Mesendoderm (in vitro differentiated cells): Measurements from ENCODE around the gene INPP5F. TPM values are rescaled to one million over a fixed set of nuclear protein-coding genes. Genes with fewer than 3 reads are reported as not detected.

ENCODE experiments used
- DNase-seq: peaks from one replicate; pipeline ENCODE4 v3.0.0; 2013
- H2AK5ac ChIP-seq: 2 replicates; pipeline ENCODE4 v1.6.1; 2013; ENCODE audit warnings: low read length, inconsistent platforms
- H2BK120ac ChIP-seq: 2 replicates; pipeline ENCODE4 v1.6.1; 2013; ENCODE audit warnings: low read depth, mild to moderate bottlenecking, low read length, moderate library complexity, mixed read lengths
- H2BK15ac ChIP-seq: replicated peaks from 2 replicates; pipeline ENCODE4 v1.6.1; 2013; ENCODE audit warnings: low read depth, mild to moderate bottlenecking, moderate library complexity
- H2BK5ac ChIP-seq: 2 replicates; pipeline ENCODE4 v1.6.1; 2013; ENCODE audit warnings: low read length, inconsistent platforms
- H3K18ac ChIP-seq: 2 replicates; pipeline ENCODE4 v1.6.1; 2013; ENCODE audit warnings: mild to moderate bottlenecking, low read length, mixed read lengths
- H3K23ac ChIP-seq: one replicate; pipeline ENCODE4 v1.6.1; 2013; ENCODE audit warnings: low read length
- H3K27ac ChIP-seq: 2 replicates; pipeline ENCODE4 v1.5.1; 2013; ENCODE audit warnings: low read depth, mild to moderate bottlenecking, inconsistent platforms, low read length, moderate library complexity
- H3K27me3 ChIP-seq: 2 replicates; pipeline ENCODE4 v1.6.1; 2013; ENCODE audit warnings: low read length, control low read depth, mild to moderate bottlenecking, inconsistent platforms; ENCODE audit not compliant: insufficient read depth, poor library complexity
- H3K36me3 ChIP-seq: 2 replicates; pipeline ENCODE4 v1.6.1; 2013; ENCODE audit warnings: low read length, inconsistent platforms; ENCODE audit not compliant: control insufficient read depth, insufficient read depth
- H3K4ac ChIP-seq: one replicate; pipeline ENCODE4 v1.6.1; 2013; ENCODE audit warnings: low read depth, mild to moderate bottlenecking, low read length, moderate library complexity
- H3K4me1 ChIP-seq: 2 replicates; pipeline ENCODE4 v1.6.1; 2013; ENCODE audit warnings: low read depth, low read length, inconsistent platforms; ENCODE audit not compliant: control insufficient read depth
- H3K4me2 ChIP-seq: 2 replicates; pipeline ENCODE4 v1.6.1; 2013; ENCODE audit warnings: low read length
- H3K4me3 ChIP-seq: 2 replicates; pipeline ENCODE4 v1.5.1; 2013; ENCODE audit warnings: mild to moderate bottlenecking, low read length
- H3K56ac ChIP-seq: one replicate; pipeline ENCODE4 v1.6.1; 2013; ENCODE audit warnings: low read length
- H3K79me1 ChIP-seq: 2 replicates; pipeline ENCODE4 v1.6.1; 2013; ENCODE audit warnings: low read length, inconsistent platforms
- H3K79me2 ChIP-seq: 2 replicates; pipeline ENCODE4 v1.6.1; 2013; ENCODE audit warnings: mild to moderate bottlenecking, low read length; ENCODE audit not compliant: control insufficient read depth, insufficient read depth
- H3K9ac ChIP-seq: 2 replicates; pipeline ENCODE4 v1.6.1; 2013; ENCODE audit warnings: low read length, inconsistent platforms
- H4K5ac ChIP-seq: one replicate; pipeline ENCODE4 v1.6.1; 2013; ENCODE audit warnings: low read length
- H4K8ac ChIP-seq: one replicate; pipeline ENCODE4 v1.6.1; 2013; ENCODE audit warnings: low read depth, mild to moderate bottlenecking, control low read depth, low read length, moderate library complexity
- WGBS: extraction: QIAGEN DNeasy Blood & Tissue Kit; methylation state at CpG from one replicate; pipeline ENCODE4 v1.1.7; 2013; ENCODE audit warnings: low lambda C conversion rate, missing lambda C conversion rate; ENCODE audit not compliant: insufficient coverage; ENCODE audit errors: extremely low coverage; 5-methylcytosine and 5-hydroxymethylcytosine counted together
- small RNA-seq: library from polyadenylated mRNA; stranded (forward); fragments of <200 nt; extraction: miRNeasy Mini kit (QIAGEN cat#:217004); gene quantifications from one replicate; pipeline ENCODE3, GENCODE V24; 2013; ENCODE audit not compliant: insufficient read depth

Gene INPP5F

DNA sequence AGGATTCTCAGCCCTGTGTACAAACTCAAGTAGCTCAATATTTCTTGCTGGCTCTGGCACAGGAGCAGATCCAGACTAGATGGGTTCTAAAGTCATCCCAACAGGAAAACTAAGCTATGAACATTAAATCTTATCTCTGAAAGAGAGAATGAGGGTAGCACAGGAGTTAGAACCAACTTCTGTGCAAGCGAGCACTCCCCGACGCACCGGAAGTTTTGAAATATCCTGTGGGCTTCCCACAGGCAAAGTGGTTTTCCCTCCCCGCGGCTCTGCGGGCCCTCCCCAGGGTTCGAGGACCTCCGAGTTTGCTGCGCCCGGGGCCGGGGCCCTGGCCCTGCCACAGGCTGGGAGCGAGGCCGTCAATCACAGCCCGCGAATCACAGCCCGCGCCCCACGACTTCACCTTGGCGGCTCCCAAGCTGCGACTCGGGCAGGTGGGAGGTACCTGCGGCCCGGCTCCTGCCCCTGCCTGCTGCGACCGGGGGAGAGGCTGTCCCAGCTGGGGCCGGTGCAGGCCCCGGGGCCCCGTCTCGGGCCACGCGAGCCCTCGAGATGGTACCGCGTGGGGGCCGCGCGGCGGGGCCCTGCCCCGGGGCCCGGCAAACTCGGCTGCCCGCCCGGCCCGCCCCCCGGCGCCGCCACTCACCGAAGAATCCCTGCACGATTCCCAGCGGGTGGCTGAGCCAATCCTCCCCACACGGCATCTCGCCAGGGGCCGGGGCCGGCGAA lies 146.2 kb downstream of the INPP5F start:
- Histone ChIP-seq H3K56ac (peak overlapping the region; percentile 95), H3K36me3 (no peaks in the 10 kb centered on the region), H2BK120ac (peak overlapping the region; percentile 67), H3K18ac (peak overlapping the region; percentile 99), H2AK5ac (no peak overlapping the region), H3K23ac (no peak overlapping the region), H3K4ac (peak overlapping the region; percentile 76), H4K5ac (no peak overlapping the region), H3K4me2 (peak overlapping the region; percentile 82), H3K4me3 (peak overlapping the region; percentile 97), H3K79me2 (peaks cover 49% of the 10 kb centered on the region), H4K8ac (no peak overlapping the region), H2BK15ac (no peak overlapping the region), H3K27me3 (no peaks in the 10 kb centered on the region), H3K79me1 (peaks cover 3% of the 10 kb centered on the region), H3K27ac (peak overlapping the region; percentile 90), H2BK5ac (peak overlapping the region; percentile 41), H3K4me1 (peaks cover 2% of the 10 kb centered on the region), H3K9ac (peak overlapping the region; percentile 88)
- WGBS, result no CpG with 5 or more reads among the region's 56 CpGs
- peak; percentile 70 for DNase-seq

DNA sequence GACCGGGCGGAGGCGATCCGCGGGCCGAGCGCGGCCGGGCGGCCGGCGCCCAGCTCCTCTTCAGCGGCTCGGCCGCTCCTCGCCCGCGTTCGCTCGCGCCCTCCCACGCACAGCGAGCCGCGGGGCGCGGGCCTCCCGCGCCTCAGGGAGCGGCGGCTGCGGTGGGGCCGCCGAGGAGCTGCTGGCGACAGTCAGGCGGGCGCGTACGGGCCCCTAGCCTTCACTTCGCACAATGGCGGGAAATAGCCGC lies 146.7 kb downstream of the INPP5F start, which contains the start of gene MCMBP:
MCMBP (minus strand) TSS at position 234 of the 250 bp plus-strand sequence. CDS start 259 bp downstream, outside the sequence.
- no peak for DNase-seq
- H4K5ac ChIP-seq, result peak within 1 kb of the TSS; percentile 33
- H2AK5ac ChIP-seq, result no peak within 1 kb of the TSS
- H3K4me2 ChIP-seq, result peak within 1 kb of the TSS; percentile 82
- H3K79me2 ChIP-seq, result peaks cover 44% of the 10 kb centered on the region
- H3K4me3 ChIP-seq, result peak within 1 kb of the TSS; percentile 97
- H3K56ac ChIP-seq, result peak within 1 kb of the TSS; percentile 95
- peaks cover 2% of the 10 kb centered on the region for H3K4me1 ChIP-seq
- H2BK120ac ChIP-seq, result peak within 1 kb of the TSS; percentile 67
- H3K4ac ChIP-seq, result peak within 1 kb of the TSS; percentile 76
- H3K27ac ChIP-seq, result peak within 1 kb of the TSS; percentile 90
- peaks cover 2% of the 10 kb centered on the region for H3K79me1 ChIP-seq
- WGBS, result no CpG with 5 or more reads among the region's 42 CpGs
- H3K36me3 ChIP-seq, result no peaks in the 10 kb centered on the region
- H3K27me3 ChIP-seq, result no peaks in the 10 kb centered on the region
- H3K9ac ChIP-seq, result peak within 1 kb of the TSS; percentile 95
- peak within 1 kb of the TSS; percentile 99 for H3K18ac ChIP-seq
- peak within 1 kb of the TSS; percentile 73 for H2BK5ac ChIP-seq
- no peak within 1 kb of the TSS for H3K23ac ChIP-seq
- peak within 1 kb of the TSS; percentile 16 for H4K8ac ChIP-seq
- no peak within 1 kb of the TSS for H2BK15ac ChIP-seq

- Histone ChIP-seq H3K9ac (peak overlapping the region; percentile 95), H3K27ac (peak overlapping the region; percentile 90), H3K27me3 (no peaks in the 10 kb centered on the region), H2BK120ac (no peak overlapping the region), H2AK5ac (no peak overlapping the region), H3K23ac (no peak overlapping the region), H2BK5ac (peak overlapping the region; percentile 73), H2BK15ac (no peak overlapping the region), H4K5ac (peak overlapping the region; percentile 33), H3K18ac (peak overlapping the region; percentile 54), H3K36me3 (no peaks in the 10 kb centered on the region), H3K4me2 (peak overlapping the region; percentile 75), H3K56ac (peak overlapping the region; percentile 95), H3K4me3 (peak overlapping the region; percentile 97), H3K79me2 (peaks cover 39% of the 10 kb centered on the region), H4K8ac (peak overlapping the region; percentile 16), H3K4me1 (peaks cover 2% of the 10 kb centered on the region), H3K4ac (peak overlapping the region; percentile 49), H3K79me1 (peaks cover 2% of the 10 kb centered on the region)
- WGBS, result no CpG with 5 or more reads among the region's 75 CpGs
- DNase-seq, result peak; percentile 90
Measured at GRCh38 chr10:119872860-119873681, 147.2 kb downstream of the INPP5F start.

- no peak overlapping the region for H3K18ac ChIP-seq
- no peak overlapping the region for H3K4me3 ChIP-seq
- H2BK120ac ChIP-seq, result no peak overlapping the region
- H2AK5ac ChIP-seq, result no peak overlapping the region
- H2BK5ac ChIP-seq, result no peak overlapping the region
- WGBS, result no CpG with 5 or more reads among the region's 2 CpGs
- H4K5ac ChIP-seq, result no peak overlapping the region
- H3K9ac ChIP-seq, result no peak overlapping the region
- no peaks in the 10 kb centered on the region for H3K79me1 ChIP-seq
- no peak overlapping the region for H3K56ac ChIP-seq
- H4K8ac ChIP-seq, result no peak overlapping the region
- no peak overlapping the region for H3K4me2 ChIP-seq
- H2BK15ac ChIP-seq, result no peak overlapping the region
- peaks cover 2% of the 10 kb centered on the region for H3K4me1 ChIP-seq
- no peak overlapping the region for H3K27ac ChIP-seq
- no peaks in the 10 kb centered on the region for H3K79me2 ChIP-seq
- no peaks in the 10 kb centered on the region for H3K27me3 ChIP-seq
- DNase-seq, result no peak
- no peaks in the 10 kb centered on the region for H3K36me3 ChIP-seq
- H3K23ac ChIP-seq, result no peak overlapping the region
- H3K4ac ChIP-seq, result no peak overlapping the region
Measured at GRCh38 chr10:119878524-119878923, 152.7 kb downstream of the INPP5F start.

Small RNA genes within 50 kb of the gene (small RNA-seq; reads per million reads assigned to genes)
- not detected for gene RN7SL846P
